Stomach (tissue), 4 donors: Measurements from ENCODE around the gene ADAM15.

Source experiments
- CTCF ChIP-seq, 7 experiments: fragments of 450-650 bp in 4 of 7; fragments of 200-600 bp in 3 of 7; sonication (generic) in 3 of 7; IDR thresholded peaks; one replicate each; pipeline ENCODE4 v1.5.1; 2016 to 2019; ENCODE audit warnings: antibody characterized with exemption in 7 of 7, control low read depth in 2 of 7, mild to moderate bottlenecking in 1 of 7
- EP300 ChIP-seq: sonication (generic); formaldehyde crosslinking; IDR thresholded peaks from one replicate; pipeline ENCODE4 v1.6.1; 2017; ENCODE audit warnings: antibody characterized with exemption

GRCh38 chr1:155075535-155075934 lies 24.4 kb downstream of the ADAM15 start:
- TF ChIP-seq CTCF (IDR thresholded peaks at IDR 0.05) (no peak), EP300 (no peak)
